MG63 (cell line): ENCODE results near the gene STX2. TPM values are rescaled to one million over a fixed set of nuclear protein-coding genes. Genes with fewer than 3 reads are reported as not detected.
"Not testable (repeated sequence)": the region's sequence is repeated elsewhere in the genome, so short reads cannot be mapped to it uniquely, and the experiment has no call there.

ENCODE experiments used
- DNase-seq: peaks from one replicate; pipeline ENCODE4 v3.0.0-alpha.2; 2020
- H3K27me3 ChIP-seq: fragments of 250-450 bp; sonication (Bioruptor Pico); 2 replicates; pipeline ENCODE4 v1.5.1; 2020; ENCODE audit warnings: mild to moderate bottlenecking, moderate library complexity
- H3K36me3 ChIP-seq: fragments of 250-450 bp; sonication (Bioruptor Pico); 2 replicates; pipeline ENCODE4 v1.5.1; 2020; ENCODE audit warnings: mild to moderate bottlenecking, moderate library complexity
- H3K4me3 ChIP-seq: fragments of 250-450 bp; sonication (Bioruptor Pico); 2 replicates; pipeline ENCODE4 v1.5.1; 2020; ENCODE audit warnings: mild to moderate bottlenecking, moderate library complexity
- H3K9me3 ChIP-seq: fragments of 250-450 bp; sonication (Bioruptor Pico); 2 replicates; pipeline ENCODE4 v1.5.1; 2020; ENCODE audit warnings: mild to moderate bottlenecking, moderate library complexity
- total RNA-seq: library from RNA; depleted of rRNA; stranded (reverse); fragments of >200 nt; shearing (Covaris generic); gene quantifications from 2 replicates; pipeline ENCODE4 v1.2.3, GENCODE V29; 2014; ENCODE audit warnings: low replicate concordance; rRNA removed

The STX2 gene
- total RNA-seq, result 23.6 and 30.2 TPM in 2 replicates

DNA sequence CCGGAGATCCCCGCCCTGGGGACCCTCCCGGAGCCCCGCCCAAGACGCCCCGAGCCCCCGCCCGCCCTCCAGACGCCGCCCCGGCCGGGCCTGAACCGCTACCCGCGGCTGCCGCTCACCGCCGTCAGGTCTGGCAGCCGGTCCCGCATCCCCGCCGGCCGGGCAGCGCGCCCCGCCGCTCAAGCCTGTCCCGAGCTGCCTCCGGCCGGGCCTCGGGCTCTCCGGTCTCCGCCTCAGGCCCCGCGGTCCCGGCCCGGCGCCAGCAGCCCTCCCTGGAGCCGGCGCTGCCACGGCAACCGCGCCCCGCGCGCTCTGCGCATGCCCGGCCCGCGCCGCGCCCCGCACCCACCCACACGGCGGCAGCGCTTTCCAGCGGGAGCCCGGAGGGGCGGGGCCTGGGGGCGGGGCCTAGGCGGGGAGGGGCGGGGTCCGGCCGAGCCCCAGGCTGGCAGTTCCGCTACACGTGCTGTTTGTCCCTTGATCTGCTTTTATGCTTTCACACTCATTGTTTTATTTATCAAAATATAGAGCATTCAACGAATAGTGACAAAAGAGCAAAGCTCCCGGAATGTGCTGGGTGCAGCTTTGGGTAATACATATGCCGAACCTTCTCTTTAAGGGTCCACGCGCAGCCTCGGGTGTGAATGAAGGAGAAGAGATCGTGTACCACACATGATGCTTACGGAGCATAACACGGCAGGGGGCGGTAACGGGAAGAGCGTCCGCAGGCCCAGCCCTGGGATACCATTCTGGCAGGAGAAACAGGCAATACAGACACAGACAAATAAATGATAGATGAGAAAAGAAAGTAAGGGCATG lies at the start of gene STX2:
TSS of gene STX2 (minus strand) at position 300 of the 819 bp plus-strand sequence. CDS start at position 149, 151 bp downstream.
- Histone ChIP-seq H3K36me3 (peaks cover 5% of the 10 kb centered on the region; the same call in 1 of the 2 replicates), H3K27me3 (no peaks in the 10 kb centered on the region), H3K9me3 (no peaks in the 10 kb centered on the region), H3K4me3 (peak within 1 kb of the TSS; percentile 95)
- DNase-seq, result peak; percentile 86

DNA sequence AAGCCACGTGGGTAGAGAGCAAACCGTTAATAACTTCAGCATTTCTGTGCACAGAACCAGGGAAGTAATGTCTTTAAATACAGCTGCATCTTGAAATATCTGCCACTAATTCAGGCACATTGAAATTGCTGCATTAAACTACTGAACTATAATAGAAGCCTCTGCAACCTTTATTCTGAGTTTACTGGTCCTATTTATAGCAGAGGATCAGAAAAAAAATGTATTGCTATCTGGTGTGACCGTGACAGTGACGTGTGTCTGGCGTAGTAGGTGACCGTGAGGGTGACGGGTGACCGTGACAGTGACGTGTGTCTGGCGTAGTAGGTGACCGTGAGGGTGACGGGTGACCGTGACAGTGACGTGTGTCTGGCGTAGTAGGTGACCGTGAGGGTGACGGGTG lies 48.1 kb upstream of the STX2 start:
- not testable (repeated sequence) for H3K36me3 ChIP-seq, DNase-seq, H3K4me3 ChIP-seq

DNA sequence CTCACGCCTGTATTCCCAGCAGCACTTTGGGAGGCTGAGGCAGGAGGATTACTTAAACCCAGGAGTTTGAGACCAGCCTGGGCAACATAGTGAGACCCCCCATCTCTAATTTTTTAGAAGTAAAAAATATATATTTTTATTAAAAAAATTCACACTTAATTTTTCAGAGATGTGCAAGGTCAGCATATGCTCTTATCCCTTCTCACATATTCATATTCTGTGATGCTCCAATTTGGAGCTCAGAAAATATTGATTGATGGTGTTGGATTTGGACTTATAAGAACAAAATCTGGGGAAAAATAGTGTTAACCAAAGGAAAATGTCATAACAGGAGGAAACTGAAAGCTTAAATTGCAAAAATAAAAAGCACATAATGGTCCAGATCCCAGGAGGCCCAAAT lies 42.5 kb upstream of the STX2 start:
- no peaks in the 10 kb centered on the region for H3K27me3 ChIP-seq
- no peak overlapping the region for H3K4me3 ChIP-seq
- H3K36me3 ChIP-seq, result peaks cover 15% of the 10 kb centered on the region
- no peak for DNase-seq
- no peaks in the 10 kb centered on the region for H3K9me3 ChIP-seq

More for the DNA sequence above, 48.1 kb upstream of the STX2 start:
- H3K9me3 ChIP-seq, H3K27me3 ChIP-seq: not testable (repeated sequence)

DNA sequence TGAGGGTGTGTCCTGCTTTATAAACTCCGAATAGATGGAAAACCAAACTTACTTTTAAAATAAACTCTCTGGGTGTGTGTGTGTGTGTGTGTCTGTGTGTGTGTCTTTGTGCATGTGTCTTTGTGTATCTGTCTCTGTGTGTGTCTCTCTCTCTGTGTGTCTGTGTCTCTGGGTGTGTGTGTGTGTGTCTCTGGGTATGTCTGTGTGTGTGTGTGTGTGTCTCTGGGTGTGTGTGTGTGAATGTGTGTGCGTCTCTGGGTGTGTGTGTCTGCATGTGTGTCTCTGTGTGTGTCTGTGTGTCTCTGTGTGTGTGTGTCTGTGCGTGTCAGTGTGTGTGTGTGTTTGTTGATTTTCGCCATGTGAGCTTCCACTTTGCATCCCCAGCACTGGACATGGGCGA lies 42.0 kb upstream of the STX2 start:
- H3K4me3 ChIP-seq, result no peak overlapping the region
- DNase-seq, result no peak
- peaks cover 20% of the 10 kb centered on the region for H3K36me3 ChIP-seq
- H3K27me3 ChIP-seq, result no peaks in the 10 kb centered on the region
- no peaks in the 10 kb centered on the region for H3K9me3 ChIP-seq

DNA sequence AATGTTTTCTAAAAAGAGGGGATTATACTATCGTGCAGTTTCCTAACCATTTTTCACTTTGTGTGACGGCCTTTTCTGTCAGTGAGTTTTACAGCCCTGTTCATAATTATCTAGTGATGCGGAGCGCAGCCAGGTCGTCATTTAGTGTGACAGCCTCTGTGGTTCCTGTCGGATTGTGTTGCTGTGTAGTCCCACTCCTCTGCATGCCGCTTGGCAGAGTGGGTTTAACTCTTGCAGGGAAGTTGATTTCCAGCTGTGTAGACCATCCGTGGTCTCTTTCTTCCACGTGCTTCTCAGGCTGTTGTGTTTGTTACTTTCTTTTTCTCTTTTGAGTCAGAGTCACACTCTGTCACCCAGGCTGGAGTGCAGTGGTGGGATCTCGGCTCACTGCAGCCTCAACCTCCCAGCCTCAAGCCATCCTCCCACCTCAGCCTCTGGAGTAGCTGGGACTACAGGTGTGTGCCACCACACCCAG lies 41.4 kb upstream of the STX2 start:
- no peak for DNase-seq

DNA sequence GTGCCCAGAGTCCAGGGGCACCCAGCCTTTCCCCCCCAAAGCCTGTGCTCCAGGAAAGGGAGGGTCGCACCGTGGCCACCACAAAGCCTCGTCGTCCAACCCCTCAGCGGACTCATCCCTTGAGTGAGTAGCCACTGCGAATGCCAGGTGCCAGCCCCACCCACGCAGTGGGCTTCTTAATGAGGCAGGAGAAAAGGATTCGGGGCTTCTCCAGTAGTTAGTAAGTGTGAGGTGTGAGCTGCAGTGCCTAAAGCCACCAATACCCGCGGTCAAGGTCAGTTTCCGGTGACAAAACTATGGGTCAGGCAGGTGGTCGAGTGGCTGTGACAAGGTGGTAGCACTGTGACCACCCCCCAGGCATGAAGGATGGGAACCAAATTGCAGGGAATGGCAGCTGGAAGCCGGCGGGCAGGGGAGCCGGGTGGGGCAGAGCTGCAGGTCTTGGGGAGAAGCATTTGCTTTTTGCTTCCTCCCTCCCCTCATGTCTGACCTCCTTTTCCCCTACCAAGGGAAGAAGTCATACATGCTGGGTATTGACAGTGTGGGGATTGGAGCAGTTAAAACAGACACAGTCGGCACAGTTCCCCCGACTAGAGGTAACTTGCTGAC lies 40.8 kb upstream of the STX2 start:
- Histone ChIP-seq H3K27me3 (no peaks in the 10 kb centered on the region), H3K9me3 (no peaks in the 10 kb centered on the region), H3K36me3 (peaks cover 31% of the 10 kb centered on the region), H3K4me3 (no peak overlapping the region)
- peak; percentile 12 for DNase-seq

More for the DNA sequence above, 41.4 kb upstream of the STX2 start:
- peak overlapping the region; percentile 15 for H3K4me3 ChIP-seq
- H3K27me3 ChIP-seq, result no peaks in the 10 kb centered on the region
- peaks cover 26% of the 10 kb centered on the region for H3K36me3 ChIP-seq
- H3K9me3 ChIP-seq, result no peaks in the 10 kb centered on the region

DNA sequence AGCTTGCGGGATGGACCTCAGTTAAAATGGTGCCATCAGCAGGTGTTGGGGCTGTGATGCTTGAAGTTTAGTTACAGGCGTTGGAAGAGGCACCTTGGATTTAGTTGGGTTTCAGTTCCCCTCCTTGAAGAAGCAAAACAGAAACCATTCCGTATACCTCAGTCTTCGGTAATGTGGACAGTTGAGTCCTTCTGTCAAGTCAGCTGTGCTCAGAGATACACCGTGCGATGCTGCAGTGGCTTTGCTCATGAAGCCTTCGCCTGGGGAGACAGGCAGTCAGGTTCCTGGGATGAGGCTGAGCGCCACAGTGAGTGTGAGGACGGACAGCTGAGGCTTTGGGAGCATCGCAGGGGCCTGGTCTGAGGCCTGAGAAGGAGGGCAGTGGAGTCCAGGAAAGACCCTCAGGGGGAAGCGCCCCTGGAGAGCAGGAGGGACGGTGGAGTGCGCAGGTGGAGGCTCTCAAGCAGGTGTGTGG lies 40.2 kb upstream of the STX2 start:
- H3K27me3 ChIP-seq, result no peaks in the 10 kb centered on the region
- no peaks in the 10 kb centered on the region for H3K9me3 ChIP-seq
- H3K4me3 ChIP-seq, result no peak overlapping the region
- DNase-seq, result no peak
- H3K36me3 ChIP-seq, result peaks cover 38% of the 10 kb centered on the region

DNA sequence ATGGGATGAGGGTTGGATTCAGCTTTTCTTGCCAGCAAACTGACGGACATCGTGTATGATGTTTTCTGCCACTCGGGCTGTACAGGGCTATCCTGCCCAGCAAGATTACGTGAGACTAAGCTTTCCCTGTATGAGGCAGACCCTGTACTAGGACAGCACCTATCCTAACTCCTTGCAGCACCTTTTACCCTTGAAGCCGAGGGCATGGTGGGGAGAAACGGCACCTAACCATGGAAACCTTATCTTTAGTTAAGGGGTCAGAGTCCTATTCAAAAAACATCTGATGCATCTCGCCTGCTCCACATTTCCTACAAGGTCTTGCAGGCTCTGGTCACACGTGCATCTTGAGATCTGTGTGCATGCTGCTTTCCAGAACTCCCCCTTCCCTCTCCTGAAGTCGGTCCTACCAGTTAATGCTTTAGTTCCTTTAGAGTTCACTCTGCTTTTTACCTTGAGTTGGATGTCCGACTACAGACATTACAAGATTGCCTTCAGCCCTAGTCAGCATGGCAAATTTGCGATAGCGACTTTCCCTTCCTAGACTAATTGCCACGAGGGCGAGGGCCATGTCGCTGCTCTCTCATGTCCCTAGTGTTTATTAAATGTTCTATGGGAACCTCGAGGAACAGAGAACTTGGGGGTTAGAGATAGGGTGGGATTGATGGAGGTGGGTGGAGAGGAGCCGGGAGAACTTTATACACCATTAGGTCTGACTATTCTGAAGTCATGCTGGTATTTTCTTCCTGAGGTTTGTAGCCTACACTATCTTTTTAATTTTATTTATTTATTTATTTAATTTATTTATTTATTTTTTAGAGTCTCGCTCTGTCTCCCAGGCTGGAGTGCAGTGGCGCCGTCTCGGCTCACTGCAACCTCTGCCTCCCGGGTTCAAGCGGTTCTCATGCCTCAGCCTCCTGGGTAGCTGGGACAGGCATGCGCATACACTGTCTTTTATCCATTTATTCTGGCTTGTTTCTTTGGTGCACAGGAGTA lies 39.4 kb upstream of the STX2 start:
- no peak for DNase-seq
- no peaks in the 10 kb centered on the region for H3K9me3 ChIP-seq

DNA sequence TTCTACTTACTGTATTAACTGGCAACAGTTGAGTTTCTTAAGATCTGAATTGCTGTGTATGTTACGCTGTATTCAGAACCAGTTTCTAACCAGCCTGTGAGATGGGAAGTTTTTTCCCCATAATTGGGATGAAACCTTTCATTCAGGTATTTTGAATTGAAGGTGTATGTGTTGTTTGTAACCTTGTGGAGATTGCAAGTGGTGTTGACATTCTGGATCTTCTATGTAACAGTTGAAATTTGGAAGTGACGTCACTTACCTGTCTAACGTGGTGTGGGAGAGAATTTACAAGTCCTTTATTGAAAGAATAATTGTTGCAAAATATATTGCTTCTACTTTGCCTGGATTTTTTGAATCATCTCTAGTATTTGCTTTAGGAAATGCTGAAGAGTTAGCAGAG lies 38.3 kb upstream of the STX2 start:
- DNase-seq, result no peak
- Histone ChIP-seq H3K9me3 (no peaks in the 10 kb centered on the region), H3K27me3 (no peaks in the 10 kb centered on the region), H3K4me3 (no peak overlapping the region), H3K36me3 (peaks cover 56% of the 10 kb centered on the region)

More for the DNA sequence above, 39.4 kb upstream of the STX2 start:
- Histone ChIP-seq H3K36me3 (peaks cover 45% of the 10 kb centered on the region), H3K27me3 (no peaks in the 10 kb centered on the region), H3K4me3 (no peak overlapping the region)

DNA sequence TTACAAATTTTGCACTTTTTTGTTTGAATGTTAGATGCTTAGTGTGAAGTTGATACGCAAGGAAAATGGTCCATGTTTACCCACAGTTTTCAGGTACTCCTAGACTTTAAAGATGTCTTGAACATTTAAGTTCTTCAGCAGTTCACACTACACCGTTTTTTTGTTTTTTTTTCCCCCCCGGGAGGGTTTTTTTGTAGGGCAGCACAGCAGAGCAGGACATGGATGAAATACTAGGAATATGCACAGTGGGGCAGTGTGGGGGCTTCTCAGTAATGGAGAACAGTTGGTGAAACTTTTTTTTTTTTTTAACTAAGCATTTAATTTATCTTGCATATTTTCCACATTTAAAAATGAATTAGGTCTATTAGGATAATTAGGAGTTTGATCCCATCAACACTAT lies 37.7 kb upstream of the STX2 start:
- no peaks in the 10 kb centered on the region for H3K9me3 ChIP-seq
- H3K27me3 ChIP-seq, result no peaks in the 10 kb centered on the region
- no peak for DNase-seq
- H3K36me3 ChIP-seq, result peaks cover 56% of the 10 kb centered on the region
- H3K4me3 ChIP-seq, result no peak overlapping the region

DNA sequence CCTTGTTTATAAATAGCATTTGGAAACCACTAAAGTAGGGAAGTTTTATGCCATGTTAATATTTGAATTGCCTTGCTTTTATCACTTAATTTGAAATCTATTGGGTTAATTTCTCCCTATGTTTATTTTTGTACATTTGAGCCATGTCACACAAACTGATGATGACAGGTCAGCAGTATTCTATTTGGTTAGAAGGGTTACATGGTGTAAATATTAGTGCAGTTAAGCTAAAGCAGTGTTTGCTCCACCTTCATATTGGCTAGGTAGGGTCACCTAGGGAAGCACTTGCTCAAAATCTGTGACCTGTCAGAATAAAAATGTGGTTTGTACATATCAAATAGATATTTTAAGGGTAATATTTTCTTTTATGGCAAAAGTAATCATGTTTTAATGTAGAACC lies 37.2 kb upstream of the STX2 start:
- no peaks in the 10 kb centered on the region for H3K9me3 ChIP-seq
- DNase-seq, result no peak
- peaks cover 56% of the 10 kb centered on the region for H3K36me3 ChIP-seq
- H3K4me3 ChIP-seq, result no peak overlapping the region
- no peaks in the 10 kb centered on the region for H3K27me3 ChIP-seq

DNA sequence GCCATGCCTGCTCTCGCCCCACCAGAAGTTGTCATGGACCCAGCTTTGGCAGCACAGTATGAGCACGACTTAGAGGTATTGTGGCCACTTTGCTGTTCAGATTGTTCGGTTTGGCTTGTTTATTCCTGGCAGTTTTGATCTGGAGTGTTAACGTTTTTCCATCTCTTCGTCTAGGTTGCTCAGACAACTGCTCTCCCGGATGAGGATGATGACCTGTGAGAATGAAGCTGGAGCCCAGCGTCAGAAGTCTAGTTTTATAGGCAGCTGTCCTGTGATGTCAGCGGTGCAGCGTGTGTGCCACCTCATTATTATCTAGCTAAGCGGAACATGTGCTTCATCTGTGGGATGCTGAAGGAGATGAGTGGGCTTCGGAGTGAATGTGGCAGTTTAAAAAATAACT lies 36.7 kb upstream of the STX2 start:
- not testable (repeated sequence) for H3K4me3 ChIP-seq, H3K9me3 ChIP-seq, H3K27me3 ChIP-seq, DNase-seq
- peaks cover 56% of the 10 kb centered on the region for H3K36me3 ChIP-seq

DNA sequence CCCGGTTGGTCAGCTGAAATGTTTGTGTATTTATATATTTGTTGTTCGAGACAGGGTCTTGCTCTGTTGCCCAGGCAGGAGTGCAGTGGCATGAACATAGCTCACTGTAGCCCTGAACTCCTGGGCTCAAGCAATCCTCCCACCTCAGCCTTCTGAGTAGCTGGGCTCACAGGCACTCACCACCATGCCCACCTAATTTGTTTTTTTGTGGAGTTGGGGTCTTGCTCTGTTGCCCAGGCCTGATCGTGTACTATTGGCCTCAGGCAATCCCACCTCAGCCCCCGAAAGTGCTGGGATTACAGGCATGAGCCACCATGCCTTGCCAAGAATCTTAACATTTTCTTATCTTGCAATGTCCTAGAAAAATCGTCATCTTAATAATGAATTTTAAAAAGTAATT lies 36.1 kb upstream of the STX2 start:
- Histone ChIP-seq H3K27me3 (no peaks in the 10 kb centered on the region), H3K9me3 (no peaks in the 10 kb centered on the region), H3K36me3 (peaks cover 56% of the 10 kb centered on the region), H3K4me3 (no peak overlapping the region)
- DNase-seq, result no peak

DNA sequence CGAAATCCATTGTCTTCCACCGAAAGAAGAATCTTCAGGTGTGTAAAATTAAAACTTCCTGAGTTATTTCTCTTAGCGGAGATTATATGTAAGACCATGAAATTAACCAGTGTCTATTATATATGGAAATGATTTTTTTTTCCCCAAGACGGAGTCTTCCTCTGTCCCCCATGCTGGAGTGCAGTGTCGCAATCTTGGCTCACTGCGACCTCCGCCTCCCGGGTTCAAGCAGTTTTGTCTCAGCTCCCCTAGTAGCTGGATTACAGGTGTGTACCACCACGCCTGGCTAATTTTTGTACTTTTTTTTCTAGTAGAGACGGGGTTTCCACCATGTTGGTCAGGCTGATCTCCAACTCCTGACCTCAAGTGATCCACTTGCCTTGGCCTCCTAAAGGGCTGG lies 35.6 kb upstream of the STX2 start:
- peaks cover 56% of the 10 kb centered on the region for H3K36me3 ChIP-seq
- DNase-seq, result no peak
- no peaks in the 10 kb centered on the region for H3K9me3 ChIP-seq

DNA sequence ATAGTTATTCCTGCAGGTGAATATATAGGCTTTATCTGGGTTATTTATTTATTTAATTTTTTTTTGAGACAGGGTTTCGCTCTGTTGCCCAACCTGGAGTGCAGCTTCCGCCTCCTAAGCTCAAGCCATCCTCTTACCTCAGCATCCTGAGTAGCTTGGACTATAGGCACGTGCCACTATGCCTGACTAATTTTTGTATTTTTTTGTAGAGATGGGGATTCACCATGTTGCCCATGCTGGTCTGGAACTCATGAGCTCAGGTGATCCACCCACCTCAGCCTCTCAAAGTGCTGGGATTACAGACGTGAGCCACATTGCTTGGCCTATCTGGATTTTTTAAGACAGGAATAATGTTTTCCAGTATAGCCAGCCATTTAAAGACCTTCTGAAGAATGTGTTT lies 34.8 kb upstream of the STX2 start:
- H3K27me3 ChIP-seq, result no peaks in the 10 kb centered on the region

More for the DNA sequence above, 35.6 kb upstream of the STX2 start:
- H3K4me3 ChIP-seq, result peak overlapping the region; percentile 79
- no peaks in the 10 kb centered on the region for H3K27me3 ChIP-seq

DNA sequence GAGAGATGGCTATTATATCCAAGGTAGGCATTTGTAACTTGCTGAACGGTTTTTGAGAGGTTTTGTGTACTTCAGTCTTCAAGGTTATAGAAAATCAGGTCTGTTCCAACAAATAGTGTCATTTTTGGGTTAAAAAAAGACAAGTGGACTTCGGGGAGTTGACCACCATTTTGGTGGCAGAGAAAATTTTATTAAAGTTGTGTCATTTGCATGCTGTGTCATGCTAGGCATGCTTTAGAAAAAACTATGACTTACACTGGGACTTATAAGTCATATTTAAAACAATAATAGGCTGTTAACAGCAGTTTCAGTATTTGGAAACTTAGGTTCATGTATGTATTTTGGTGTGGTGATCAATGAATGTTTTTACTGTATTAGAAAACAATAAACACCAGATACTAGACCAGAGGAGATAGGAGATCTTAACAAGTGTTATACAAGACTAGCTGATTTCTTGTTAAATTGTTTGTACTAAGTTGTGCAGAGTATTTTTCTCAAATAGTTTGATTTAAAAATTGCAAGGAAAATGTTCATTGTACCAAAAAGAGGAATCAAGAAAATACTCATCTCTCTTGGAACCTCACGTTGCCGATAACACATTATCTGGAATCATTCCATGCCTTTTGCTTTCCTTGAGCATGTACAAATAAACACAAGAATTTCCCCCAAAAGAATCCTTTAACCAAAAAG lies 34.2 kb upstream of the STX2 start:
- Histone ChIP-seq H3K9me3 (no peaks in the 10 kb centered on the region), H3K27me3 (no peaks in the 10 kb centered on the region), H3K4me3 (peak overlapping the region; percentile 79), H3K36me3 (peaks cover 56% of the 10 kb centered on the region)
- DNase-seq, result no peak

More for the DNA sequence above, 34.8 kb upstream of the STX2 start:
- DNase-seq, result no peak
- Histone ChIP-seq H3K9me3 (no peaks in the 10 kb centered on the region), H3K4me3 (peak overlapping the region; percentile 79), H3K36me3 (peaks cover 56% of the 10 kb centered on the region)
